GM19324 (cell line): ENCODE results near the gene TMEM92.
"Not testable (repeated sequence)": the region's sequence is repeated elsewhere in the genome, so short reads cannot be mapped to it uniquely, and the experiment has no call there.

Source experiments
- ATAC-seq: cut with Tn5 transposase; IDR thresholded peaks from one replicate; pipeline ENCODE4 v1.9.1; 2021; ENCODE audit warnings: mild to moderate bottlenecking, moderate library complexity; ENCODE audit not compliant: unreplicated experiment, low FRiP score

The TMEM92 gene

DNA sequence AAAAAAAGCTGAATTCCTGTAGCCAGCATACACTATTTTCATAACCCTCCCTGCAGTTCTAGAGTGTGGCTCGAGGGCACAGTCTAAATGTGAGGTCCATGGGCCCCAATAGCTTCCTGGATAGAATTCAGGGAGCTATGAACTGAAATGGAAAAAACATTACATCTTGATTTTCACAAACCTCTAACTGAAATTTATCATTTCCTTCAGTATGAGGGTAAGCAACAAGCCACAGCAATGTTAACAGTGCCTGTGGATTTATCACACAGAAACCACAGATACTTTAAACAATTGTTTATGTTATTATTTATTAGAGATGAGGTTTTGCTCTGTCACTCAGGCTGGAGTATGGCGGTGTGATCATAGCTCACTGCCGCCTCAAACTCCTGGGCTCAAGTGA lies 18.2 kb downstream of the TMEM92 start:
- no peak for ATAC-seq

DNA sequence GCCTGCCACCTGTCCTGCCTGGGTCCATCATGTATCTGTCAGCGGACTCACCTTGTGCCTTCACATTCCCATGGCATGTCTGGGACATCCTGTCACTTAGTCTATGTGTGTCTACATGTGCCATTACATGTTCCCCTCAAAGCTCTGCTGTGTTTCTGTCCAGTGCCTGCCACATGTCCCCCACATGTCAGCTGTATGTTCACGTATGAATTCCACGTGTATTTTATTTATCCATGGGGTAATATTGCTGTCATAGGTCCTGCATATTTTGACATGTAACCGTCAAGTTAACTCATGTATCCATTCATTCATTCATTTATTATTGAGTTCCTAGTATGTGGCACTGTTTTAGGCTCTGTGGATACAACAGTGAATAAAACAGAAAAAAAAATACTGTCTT lies 20.8 kb downstream of the TMEM92 start:
- ATAC-seq: no peak

DNA sequence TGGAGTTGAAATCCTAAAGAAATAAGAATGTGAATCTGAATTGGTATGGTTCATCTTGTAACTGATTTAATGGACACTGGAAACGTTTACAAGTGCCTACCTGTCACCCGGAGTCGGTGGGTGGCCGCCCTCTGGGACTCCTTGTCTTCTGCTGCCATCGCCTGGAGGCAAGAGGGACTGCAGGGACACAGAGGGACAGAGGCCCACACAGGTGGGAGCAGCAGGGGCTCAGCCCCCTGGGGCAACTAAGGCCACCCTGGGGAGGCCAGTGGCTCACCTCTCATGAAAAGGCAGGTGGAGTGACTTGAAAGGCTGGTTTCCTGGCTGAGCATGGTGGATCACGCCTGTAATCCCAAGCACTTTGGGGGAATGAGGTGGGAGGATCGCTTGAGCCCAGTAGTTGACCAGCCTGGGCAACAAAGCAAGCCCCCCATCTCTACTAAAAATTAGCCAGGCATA lies 23.2 kb downstream of the TMEM92 start:
- ATAC-seq: no peak

DNA sequence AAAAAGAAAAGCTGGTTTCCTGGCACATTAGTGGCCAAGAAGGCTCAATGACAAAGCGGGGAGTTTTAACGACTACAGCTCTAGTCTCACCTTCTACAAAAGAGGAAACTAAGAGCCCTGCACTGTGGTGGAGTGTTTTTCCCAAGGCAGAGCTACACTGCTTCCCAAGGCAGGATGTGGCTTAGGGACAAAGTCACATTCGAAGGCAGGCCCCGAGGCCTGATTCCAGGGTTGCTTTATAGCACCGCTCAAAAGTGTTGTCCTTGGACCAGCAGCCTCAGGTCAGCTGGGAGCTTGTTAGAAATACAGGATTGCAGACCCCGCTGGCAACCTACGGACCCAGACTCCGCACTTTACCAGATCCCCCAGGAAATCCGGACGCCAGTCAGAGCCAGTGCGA lies 23.8 kb downstream of the TMEM92 start:
- no peak for ATAC-seq

DNA sequence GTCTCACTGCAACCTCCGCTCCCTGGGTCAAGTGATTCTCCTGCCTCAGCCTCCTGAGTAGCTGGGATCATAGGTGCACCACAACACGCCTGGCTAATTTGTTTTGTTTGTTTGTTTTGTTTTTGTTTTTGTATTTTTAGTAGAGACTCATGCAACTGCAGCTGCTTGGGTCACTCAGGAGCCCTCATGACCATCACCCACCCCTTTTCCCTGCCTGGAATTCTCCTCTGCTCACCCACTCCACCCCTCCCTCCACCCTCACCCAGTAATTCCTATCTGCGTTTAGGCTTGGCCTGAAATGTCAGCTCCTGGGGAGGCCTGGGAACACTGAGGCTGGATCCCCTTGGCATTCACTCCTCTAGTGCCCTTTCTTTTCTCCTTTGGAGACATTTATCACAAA lies 25.5 kb downstream of the TMEM92 start:
- ATAC-seq: no peak

DNA sequence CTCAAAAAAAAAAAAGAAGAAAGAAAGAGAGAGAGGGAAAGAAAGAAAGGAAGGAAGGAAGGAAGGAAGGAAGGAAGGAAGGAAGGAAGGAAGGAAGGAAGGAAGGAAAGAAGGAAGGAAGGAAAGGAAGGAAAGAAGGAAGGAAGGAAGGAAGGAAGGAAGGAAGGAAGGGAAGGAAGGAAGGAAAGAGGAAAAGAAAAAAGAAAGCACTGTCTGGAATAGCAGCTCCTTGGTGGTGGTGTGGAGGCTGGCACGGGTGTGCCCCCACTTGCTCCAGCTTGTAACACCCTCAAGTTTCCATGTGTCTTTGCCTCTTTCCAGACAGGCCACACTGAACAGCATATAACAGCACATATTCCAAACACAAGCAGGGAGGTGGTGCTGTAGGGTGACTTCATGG lies 26.6 kb downstream of the TMEM92 start:
- not testable (repeated sequence) for ATAC-seq

DNA sequence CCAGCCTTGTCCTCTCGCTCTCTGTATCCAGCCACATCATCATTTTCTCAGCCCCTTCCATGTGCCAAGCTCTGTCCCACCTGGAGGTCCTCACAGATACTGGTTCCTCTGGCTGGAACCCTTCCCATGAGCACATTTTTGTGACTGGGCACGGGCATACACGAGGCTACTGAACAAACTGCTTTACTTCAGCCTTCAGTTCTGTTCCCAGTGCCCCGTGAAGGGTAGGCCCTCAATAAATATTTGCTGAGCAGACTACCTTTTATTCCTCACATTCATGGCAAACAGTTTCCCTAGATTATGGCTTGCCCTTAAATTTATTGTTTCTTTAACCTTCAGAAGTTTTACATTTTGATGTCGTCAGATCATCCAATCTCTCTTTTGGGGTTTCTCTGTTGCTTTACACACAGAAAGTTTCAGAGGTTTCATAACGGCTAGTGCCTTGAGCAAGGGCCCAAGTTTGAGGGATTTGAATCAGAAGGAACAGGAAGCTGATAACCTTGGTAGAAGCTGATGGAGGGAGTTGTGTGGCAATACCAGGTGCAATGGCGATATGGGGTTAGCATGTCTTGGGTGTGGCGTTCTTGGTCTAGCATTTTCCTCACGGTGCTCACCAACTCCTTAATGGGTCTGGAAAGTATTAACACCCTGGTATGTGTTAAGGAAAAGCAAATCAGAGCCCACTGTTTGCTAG lies 27.8 kb downstream of the TMEM92 start:
- no peak for ATAC-seq

DNA sequence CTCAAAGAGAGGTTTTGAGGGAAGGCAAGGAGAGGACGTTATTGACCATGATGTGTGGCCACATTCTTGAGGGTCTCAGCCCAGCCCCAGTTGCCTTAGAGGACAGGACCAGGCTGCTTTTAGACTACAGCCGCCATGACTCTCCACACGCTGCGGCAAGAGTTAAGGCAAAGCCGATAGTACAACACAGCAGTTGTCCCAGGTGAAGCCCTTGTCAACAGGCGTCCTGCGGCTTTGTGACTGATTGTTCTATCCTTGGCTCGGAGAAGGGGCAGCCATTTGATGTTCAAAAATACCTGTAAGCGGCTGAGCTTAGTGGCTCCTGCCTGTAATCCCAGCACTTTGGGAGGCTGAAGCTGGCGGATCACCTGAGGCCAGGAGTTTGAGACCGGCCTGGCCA lies 28.8 kb downstream of the TMEM92 start:
- no peak for ATAC-seq

DNA sequence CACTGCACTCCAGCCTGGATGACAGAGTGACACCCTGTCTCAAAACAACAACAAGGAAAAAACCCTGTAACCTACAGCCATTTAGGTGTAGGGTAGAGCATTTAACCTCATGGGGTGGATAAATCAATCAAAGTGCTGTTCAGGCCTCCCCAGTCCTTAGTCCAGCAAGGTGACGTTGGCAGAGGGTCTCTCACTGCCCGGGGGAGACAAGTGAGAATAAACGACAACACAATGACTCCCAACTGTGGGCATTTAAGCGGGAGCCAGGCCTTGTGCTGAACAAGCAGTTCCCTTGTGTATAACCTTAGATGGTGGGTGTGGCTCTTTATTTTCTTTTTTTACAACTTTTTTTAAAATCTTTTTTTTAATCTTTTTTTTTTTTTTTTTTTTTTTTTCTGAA lies 29.3 kb downstream of the TMEM92 start:
- no peak for ATAC-seq

DNA sequence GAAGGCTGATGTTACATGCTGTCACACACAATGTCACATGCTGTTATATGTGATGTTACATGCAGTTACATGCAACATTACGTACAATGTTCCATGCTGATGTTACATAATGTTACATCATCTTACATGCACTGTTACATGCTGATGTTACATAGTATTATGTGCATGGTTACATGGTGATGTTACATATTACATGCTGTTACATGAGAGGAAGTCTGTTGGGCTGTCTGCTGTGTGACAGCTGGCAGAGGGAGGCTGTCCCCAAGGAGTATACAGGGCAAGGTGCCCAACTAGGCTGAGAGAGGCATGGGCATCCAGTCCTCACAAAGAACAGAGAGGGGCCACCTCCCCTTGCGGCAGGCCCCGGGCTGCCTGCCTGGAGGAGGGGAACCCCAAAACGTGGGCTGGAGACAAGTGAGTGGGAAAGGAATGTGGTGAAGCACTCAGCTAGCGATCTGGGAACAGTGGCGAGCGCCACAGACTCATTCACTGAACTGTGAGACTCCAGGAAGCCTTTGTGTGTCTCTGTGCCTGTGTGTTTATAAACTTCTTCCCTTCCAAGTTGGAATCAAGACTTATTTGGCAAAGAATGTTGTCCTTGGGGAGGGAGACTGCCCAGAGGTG lies 30.6 kb downstream of the TMEM92 start:
- ATAC-seq: no peak

DNA sequence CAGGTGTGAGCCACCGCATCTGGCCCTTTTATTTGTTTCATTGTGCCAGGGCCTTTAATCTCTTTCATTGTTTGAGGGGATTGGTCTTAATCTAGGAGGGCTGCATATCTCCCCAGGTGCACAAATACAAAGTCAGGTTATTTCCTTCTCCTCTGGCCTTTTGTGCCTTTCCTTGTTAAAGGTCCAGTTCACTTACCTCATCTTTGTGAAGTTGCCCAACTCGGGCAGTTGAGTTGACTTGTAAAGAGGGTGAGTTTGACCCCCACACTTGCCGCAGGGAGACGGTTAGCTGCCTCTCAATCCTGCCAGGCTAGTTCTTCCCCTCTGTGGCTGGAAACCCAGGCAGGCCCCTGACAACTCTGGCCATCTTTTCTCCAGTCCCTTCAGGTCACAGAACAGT lies 33.4 kb downstream of the TMEM92 start:
- no peak for ATAC-seq

DNA sequence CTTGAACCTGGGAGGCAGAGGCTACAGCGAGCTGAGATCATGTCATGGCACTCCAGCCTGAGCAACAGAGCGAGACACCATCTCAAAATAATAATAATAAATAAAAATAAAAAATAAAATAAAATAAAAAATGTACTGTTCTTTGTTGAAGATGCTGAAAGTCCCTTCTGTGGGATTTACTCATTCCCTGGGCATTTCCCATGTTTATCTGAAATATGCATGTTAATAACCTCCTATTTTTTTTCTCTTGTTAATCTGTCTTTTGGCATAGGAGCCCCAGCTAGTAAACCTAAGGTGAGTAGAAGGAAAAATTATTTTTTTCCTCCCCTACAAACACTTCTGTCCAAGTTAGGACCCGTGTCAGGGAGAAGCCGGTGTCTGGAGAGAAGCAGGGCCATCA lies 34.4 kb downstream of the TMEM92 start:
- ATAC-seq: no peak

DNA sequence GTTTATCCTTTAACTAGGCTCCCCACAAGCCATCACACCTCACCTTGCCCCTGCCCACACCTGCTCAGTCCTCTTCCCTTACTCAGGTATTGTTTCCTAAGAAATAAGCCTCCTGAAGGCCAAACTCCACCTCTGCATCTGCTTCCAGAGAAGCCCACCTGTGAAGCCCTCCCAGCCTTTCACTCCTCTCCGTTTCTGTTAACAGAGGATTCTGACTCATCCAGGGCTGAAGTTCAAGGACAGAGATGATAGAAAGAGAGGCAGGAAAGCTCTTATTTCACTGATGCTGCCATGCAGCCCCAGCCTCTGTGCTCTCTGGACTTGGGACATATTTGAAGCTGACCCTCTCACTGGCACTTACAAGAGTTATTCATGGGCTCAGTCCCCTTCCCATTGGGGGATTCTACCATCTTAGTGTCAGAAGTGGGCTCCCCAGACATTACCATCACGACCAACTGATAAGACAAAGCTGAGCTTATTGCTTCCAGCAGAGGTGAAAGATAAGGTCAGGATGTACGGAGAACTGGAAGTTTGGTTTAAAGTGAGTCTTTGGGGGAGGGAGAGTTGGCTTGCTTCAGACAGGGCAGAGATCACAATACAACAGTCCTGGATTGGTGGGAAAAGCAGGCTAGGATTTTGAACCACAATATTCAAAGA lies 36.3 kb downstream of the TMEM92 start:
- no peak for ATAC-seq

DNA sequence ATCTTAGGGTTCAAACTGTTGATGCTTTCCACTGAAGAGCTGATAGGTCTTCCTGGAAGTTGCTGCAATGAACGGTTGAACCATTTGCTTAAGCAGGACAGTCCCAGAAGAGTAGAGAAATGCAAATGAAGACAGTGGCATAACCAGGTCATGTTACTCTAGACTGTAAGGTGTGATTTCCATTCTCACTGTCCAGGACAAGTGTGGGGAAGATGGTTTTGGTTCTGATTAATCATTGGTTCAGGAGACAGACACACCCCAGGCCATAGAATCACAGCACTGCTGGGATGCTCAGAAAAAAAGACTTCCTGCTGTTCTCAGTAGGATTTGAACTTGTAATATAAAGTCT lies 36.8 kb downstream of the TMEM92 start:
- ATAC-seq: peak; percentile 63

DNA sequence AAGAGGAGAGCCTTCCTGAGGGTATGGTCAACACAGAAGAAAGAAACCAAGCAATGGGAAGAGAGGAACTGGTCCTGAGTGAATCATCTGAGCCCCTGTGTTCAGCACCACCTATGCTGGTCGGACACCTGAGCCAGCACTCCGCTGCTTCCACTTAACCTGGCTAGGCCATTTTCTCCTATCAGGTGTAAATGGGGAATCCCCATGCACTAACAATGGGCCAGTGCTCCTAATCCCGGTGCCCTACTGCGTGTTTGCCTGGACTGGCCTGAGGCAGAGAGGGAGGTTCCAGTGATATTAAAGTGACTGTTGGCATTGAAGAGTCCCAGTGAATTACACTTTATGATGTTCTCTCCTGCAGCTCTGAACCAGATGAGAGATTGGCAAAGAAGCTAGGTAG lies 37.2 kb downstream of the TMEM92 start:
- ATAC-seq: peak; percentile 29

DNA sequence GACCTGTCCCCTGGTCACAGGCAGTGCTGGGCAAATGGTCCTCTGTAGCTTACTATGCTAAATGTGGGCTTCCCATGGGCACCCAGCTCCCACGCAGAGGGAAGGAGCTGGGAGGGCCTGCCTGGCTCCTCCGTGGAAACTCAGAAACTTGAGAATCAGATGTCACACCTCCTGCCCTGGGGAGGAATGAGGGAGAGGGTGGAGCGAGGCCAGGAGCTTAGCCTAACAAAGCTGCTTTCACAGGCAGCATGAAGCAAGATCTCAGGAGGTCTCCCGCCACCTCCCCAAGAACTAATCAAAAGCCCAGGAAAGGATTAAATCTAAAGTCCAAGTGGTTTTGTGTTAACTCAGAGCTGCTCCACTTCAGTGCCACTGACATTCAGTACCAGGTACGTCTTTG lies 38.0 kb downstream of the TMEM92 start:
- no peak for ATAC-seq

DNA sequence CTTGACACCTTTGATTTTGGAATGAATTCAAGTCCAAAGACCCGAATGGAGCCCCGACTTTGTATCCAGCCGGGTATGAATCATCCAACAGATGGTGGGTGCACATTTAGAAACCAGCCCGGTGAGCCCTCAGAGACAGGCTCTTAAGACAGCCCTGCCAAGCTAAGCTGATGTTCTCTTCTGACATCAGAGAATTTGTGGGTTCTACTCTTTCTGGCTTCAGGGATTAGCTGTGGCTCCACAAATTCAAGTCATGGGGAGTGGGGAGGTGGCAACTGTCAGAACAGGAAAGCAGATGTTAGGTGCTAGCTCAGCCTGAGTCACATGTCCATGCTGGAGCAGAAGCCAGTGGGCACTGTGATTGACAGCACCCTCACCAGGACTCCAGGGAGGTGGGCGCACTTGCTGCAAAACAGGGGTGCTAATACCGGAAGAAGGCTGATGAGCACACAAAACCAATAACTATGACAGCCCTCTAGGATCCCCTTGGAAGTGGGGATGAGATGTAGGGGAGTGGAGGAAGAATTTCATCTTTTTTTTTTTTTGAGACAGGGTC lies 40.3 kb downstream of the TMEM92 start:
- no peak for ATAC-seq

DNA sequence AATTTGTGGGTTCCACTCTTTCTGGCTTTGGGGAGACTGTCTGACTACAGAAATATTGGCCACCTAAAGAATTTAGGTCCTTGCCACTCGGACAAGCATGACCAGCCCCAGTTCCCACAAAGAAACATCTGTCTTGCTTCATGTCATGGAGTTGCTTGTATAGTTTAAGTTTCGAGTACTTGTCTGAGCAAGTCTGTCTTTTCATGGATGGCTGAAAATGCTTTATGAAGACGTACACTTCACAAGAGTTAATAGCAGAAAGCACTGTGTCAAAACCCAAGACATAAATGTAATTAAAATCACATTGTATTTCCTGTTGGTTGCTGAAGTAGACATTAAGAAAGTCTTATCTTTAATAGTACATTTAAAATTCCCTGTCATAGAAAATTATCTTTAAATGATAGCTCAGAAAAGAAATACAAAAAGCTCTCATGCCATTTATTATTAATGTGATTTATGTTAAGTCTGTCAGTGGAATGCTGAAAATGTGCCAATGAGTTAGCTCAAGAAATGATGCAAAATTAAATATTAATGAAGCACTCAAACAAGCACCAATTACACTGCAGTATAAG lies 41.8 kb downstream of the TMEM92 start:
- no peak for ATAC-seq

DNA sequence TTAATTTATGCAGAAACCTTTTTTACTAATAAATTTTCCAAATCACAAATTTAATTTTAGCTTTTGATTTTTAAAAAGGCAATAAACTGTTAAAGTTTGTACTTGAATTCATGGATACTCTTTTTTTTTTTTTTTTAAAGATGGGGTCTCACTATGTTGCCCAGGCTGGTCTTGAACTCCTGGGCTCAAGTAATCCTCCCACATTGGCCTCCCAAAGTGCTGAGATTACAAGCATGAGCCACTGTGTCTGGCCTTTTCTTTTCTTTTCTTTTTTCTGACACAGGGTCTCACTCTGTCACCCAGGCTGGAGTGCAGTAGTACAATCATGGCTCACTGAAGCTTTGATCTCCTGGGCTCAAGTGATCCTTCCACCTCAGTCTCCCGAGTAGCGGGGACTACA lies 42.4 kb downstream of the TMEM92 start:
- ATAC-seq: not testable (repeated sequence)

DNA sequence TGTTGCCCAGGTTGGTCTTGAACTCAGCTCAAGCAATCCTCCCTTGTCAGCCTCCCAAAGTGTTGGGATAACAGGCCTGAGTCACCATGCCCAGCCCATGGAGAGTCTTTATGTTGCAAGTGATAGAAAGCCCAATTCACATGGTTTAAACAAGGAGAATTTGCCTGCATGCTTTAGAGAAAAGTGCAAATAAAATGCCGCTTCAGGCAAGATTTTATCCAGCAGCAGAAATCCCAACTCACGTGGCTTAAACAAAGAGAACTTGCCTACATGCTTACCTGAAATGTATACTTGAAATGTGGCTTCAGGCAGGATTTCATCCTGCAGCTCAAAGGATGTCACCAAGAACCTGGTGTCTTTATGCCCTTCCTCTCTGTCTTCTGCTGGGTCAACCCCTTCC lies 42.9 kb downstream of the TMEM92 start:
- ATAC-seq: no peak

DNA sequence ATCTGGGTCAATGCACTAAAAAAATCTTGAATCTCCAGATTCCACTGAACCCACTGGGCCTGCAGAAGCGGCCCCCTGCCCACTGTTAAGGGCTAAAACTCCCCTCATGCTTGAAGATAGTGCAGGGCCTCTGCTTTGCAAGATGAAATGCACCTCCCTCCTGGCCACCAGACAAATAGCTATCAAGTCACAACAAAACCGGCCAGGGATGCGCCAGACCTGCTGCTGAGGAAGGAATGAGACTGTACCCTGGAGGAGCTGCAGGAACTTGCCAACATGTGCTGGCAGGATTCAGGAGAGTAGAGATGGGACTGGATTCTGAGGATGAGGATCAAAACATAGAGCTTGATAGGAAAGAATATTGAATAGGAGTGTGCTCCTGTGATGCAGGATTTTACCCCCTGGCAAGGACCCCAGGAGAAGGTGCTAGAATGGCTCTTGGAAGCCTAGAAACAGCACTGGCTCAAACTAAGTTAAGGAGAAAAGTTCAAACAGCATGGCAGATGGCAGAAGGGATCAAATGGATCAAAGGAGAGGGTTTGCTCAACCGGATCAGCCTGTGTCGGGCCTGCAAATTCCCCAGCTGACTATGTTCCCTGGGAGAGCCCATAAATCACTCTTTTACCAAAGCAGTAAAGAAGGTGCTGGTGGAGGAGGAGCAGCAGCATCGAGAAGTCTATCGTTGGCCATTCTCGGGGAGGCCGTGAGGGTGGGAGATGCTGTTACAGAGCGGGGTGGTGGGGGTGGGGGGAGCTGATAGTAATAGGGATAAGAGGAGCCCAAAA lies 44.4 kb downstream of the TMEM92 start:
- ATAC-seq: no peak
